Keratinocyte (primary cell): Measurements from ENCODE around the gene PLCD1.

Experiments
- EZH2 ChIP-seq: IDR thresholded peaks from one replicate; pipeline ENCODE4 v1.6.1; 2012; ENCODE audit warnings: inconsistent platforms, mild to moderate bottlenecking, low read length, moderate library complexity
- TF ChIP-seq, protein P1 (sequence below), 3 experiments: IDR thresholded peaks in 1 of 3; conservative IDR thresholded peaks in 1 of 3; optimal IDR thresholded peaks in 1 of 3; 2 replicates in 2 of 3; 3 replicates in 1 of 3; pipeline versions ENCODE3 to v1.5.1; 2011; ENCODE audit warnings: low read length in 3 of 3, mild to moderate bottlenecking in 3 of 3, moderate library complexity in 2 of 3, control low read depth in 1 of 3, inconsistent platforms in 1 of 3; ENCODE audit not compliant: insufficient read depth in 2 of 3; ENCODE audit errors: extremely low read depth in 1 of 3

DNA sequence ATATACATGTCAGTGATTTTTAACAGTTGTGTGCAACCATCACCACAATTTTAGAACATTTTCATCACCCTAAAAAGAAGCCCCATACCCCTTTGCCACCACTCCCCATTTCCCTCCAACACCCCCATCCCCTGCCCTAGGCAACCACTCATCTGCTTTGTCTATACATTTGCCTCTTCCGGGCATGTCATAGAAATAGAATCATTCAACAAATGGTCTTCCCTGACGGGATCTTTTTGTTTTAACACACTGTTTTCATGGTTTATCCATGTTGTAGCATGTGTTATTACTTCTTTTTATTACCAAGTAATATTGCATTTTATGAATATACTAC lies 34.8 kb downstream of the PLCD1 start:
- TF ChIP-seq, protein P1, sequence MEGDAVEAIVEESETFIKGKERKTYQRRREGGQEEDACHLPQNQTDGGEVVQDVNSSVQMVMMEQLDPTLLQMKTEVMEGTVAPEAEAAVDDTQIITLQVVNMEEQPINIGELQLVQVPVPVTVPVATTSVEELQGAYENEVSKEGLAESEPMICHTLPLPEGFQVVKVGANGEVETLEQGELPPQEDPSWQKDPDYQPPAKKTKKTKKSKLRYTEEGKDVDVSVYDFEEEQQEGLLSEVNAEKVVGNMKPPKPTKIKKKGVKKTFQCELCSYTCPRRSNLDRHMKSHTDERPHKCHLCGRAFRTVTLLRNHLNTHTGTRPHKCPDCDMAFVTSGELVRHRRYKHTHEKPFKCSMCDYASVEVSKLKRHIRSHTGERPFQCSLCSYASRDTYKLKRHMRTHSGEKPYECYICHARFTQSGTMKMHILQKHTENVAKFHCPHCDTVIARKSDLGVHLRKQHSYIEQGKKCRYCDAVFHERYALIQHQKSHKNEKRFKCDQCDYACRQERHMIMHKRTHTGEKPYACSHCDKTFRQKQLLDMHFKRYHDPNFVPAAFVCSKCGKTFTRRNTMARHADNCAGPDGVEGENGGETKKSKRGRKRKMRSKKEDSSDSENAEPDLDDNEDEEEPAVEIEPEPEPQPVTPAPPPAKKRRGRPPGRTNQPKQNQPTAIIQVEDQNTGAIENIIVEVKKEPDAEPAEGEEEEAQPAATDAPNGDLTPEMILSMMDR (optimal IDR thresholded peaks at IDR 0.05 in 1 of 3, IDR thresholded peaks at IDR 0.05 in 1 of 3, conservative IDR thresholded peaks at IDR 0.05 in 1 of 3; ENCODE audit: extremely low read depth in 1 of 3, insufficient read depth in 2 of 3, low read length in 3 of 3) = no peak
- no peak for TF ChIP-seq EZH2
